ENCODE data around the gene USP36.
A peak's percentile ranks its signal among the peaks of the same experiment; 100 is the strongest.
"Not testable (repeated sequence)": the region's sequence is repeated elsewhere in the genome, so short reads cannot be mapped to it uniquely, and the experiment has no call there.

Gene USP36

GRCh38 chr17:78872486-78872885 lies 31.9 kb upstream of the USP36 start:
- DNase-seq (ENCODE audit: low read depth in 1 of 2, low spot score in 1 of 2), result no peak

- DNase-seq (ENCODE audit: low read depth in 1 of 2, low spot score in 1 of 2), result no peak
These were observed 30.0 kb upstream of the USP36 start for GRCh38 chr17:78870621-78871020.

- DNase-seq (ENCODE audit: low read depth in 1 of 2, low spot score in 1 of 2), result no peak
These were observed 27.8 kb upstream of the USP36 start for GRCh38 chr17:78868391-78868790.

- not testable (repeated sequence) for DNase-seq (ENCODE audit: low read depth in 1 of 2, low spot score in 1 of 2)
These were observed 26.4 kb upstream of the USP36 start for GRCh38 chr17:78867046-78867445.

GRCh38 chr17:78865682-78866390 lies 25.2 kb upstream of the USP36 start:
- DNase-seq (ENCODE audit: low read depth in 1 of 2, low spot score in 1 of 2), result peak; percentile 44 to 51

- DNase-seq (ENCODE audit: low read depth in 1 of 2, low spot score in 1 of 2), result no peak
These were observed 23.5 kb upstream of the USP36 start for GRCh38 chr17:78864117-78864516.

- DNase-seq (ENCODE audit: low read depth in 1 of 2, low spot score in 1 of 2), result no peak
These were observed 21.7 kb upstream of the USP36 start for GRCh38 chr17:78862073-78863023.

GRCh38 chr17:78861229-78861628 lies 20.6 kb upstream of the USP36 start:
- no peak for DNase-seq (ENCODE audit: low read depth in 1 of 2, low spot score in 1 of 2)

- no peak for DNase-seq (ENCODE audit: low read depth in 1 of 2, low spot score in 1 of 2)
These were observed 18.4 kb upstream of the USP36 start for GRCh38 chr17:78859051-78859450.

GRCh38 chr17:78857266-78857665 lies 16.7 kb upstream of the USP36 start:
- no peak for DNase-seq (ENCODE audit: low read depth in 1 of 2, low spot score in 1 of 2)

- no peak for DNase-seq (ENCODE audit: low read depth in 1 of 2, low spot score in 1 of 2)
These were observed 15.0 kb upstream of the USP36 start for GRCh38 chr17:78855561-78856165.

- DNase-seq (ENCODE audit: low read depth in 1 of 2, low spot score in 1 of 2), result no peak
These were observed 13.9 kb upstream of the USP36 start for GRCh38 chr17:78854508-78854907.

GRCh38 chr17:78853926-78854394 lies 13.3 kb upstream of the USP36 start:
- no peak for DNase-seq (ENCODE audit: low read depth in 1 of 2, low spot score in 1 of 2)

- no peak for DNase-seq (ENCODE audit: low read depth in 1 of 2, low spot score in 1 of 2)
These were observed 12.1 kb upstream of the USP36 start for GRCh38 chr17:78852709-78853121.

- DNase-seq (ENCODE audit: low read depth in 1 of 2, low spot score in 1 of 2), result no peak
These were observed 8.4 kb upstream of the USP36 start for GRCh38 chr17:78849026-78849425.

GRCh38 chr17:78847052-78847451 lies 6.4 kb upstream of the USP36 start:
- no peak for DNase-seq (ENCODE audit: low read depth in 1 of 2, low spot score in 1 of 2)

GRCh38 chr17:78844301-78845005 lies 3.8 kb upstream of the USP36 start:
- DNase-seq (ENCODE audit: low read depth in 1 of 2, low spot score in 1 of 2), result no peak

GRCh38 chr17:78842881-78843565 lies 2.4 kb upstream of the USP36 start:
- DNase-seq (ENCODE audit: low read depth in 1 of 2, low spot score in 1 of 2), result peak; percentile 35 to 36

- DNase-seq (ENCODE audit: low read depth in 1 of 2, low spot score in 1 of 2), result no peak
These were observed 159 bp downstream of the USP36 start for GRCh38 chr17:78840530-78840779.

GRCh38 chr17:78839762-78840529 lies 668 bp downstream of the USP36 start:
- peak; percentile 11 to 37 for DNase-seq (ENCODE audit: low read depth in 1 of 2, low spot score in 1 of 2)

Measured in activated T-helper 1 cell treated with anti-CD3 and anti-CD28 coated beads, Interleukin-2, amount 50 U/mL, for 16 hours (primary cell).